ENCODE measurements around the gene PLXNA2. TPM values are rescaled to one million over a fixed set of nuclear protein-coding genes. Genes with fewer than 3 reads are reported as not detected.

Gene PLXNA2, protein sequence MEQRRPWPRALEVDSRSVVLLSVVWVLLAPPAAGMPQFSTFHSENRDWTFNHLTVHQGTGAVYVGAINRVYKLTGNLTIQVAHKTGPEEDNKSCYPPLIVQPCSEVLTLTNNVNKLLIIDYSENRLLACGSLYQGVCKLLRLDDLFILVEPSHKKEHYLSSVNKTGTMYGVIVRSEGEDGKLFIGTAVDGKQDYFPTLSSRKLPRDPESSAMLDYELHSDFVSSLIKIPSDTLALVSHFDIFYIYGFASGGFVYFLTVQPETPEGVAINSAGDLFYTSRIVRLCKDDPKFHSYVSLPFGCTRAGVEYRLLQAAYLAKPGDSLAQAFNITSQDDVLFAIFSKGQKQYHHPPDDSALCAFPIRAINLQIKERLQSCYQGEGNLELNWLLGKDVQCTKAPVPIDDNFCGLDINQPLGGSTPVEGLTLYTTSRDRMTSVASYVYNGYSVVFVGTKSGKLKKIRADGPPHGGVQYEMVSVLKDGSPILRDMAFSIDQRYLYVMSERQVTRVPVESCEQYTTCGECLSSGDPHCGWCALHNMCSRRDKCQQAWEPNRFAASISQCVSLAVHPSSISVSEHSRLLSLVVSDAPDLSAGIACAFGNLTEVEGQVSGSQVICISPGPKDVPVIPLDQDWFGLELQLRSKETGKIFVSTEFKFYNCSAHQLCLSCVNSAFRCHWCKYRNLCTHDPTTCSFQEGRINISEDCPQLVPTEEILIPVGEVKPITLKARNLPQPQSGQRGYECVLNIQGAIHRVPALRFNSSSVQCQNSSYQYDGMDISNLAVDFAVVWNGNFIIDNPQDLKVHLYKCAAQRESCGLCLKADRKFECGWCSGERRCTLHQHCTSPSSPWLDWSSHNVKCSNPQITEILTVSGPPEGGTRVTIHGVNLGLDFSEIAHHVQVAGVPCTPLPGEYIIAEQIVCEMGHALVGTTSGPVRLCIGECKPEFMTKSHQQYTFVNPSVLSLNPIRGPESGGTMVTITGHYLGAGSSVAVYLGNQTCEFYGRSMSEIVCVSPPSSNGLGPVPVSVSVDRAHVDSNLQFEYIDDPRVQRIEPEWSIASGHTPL (N-terminal part only)
- 1 to 10 TPM; 2.0 to 2.1 TPM for total RNA-seq

DNA sequence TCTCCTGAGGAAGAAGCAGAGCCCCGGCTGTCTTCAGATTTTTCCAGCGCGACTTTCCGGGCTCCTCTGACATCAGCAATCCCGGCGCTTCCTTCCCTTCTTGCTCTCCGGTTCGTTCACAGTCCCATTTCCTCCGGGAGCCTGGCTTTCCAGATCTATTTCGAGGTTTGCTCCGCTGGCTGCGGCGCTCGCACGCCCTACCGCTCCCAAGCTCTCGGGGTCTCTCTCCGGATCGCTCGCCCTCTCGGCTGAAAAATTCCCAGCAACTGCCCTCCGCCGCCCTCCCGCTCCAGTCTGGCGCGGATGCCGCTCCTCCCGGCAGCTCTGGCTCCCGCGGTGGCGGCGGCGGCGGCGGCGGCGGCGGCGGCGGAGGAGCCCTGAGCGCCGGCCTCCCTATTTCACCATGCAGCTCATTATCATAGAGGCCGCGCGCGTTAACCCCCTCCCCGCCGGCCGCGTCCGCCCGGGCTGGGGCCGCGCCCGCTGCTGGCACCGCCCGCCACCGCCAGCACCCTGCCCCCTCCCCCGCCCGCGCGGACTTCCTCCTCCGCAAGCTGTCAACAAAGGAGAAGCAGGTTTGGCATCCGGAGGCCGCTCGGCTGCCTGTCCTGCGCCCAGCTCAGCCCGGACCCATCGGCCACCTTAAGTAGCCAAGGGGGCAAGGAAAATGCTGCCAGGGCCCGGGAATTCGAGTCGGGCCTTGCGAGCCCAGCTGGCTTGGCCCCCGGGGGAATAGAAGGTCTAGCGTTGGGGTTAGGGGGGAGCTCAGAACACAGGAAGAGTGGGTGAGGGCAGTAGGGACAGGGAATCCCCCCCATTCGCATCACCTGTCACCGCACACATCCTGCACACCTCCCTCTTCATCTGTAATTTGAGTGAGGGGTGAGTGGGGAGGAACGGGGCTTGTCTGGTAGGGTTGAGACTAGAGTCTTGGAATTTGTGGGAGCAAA, at the start of gene PLXNA2:
Gene PLXNA2 (minus strand): TSS at position 418 of the 950 bp plus-strand sequence. CDS start 26,462 bp downstream, outside the sequence.
- Mint-ChIP-seq H3K9me3 (no peaks in the 10 kb centered on the region), H3K36me3 (no peaks in the 10 kb centered on the region), H3K4me1 (peaks cover 12% of the 10 kb centered on the region), H3K27me3 (peaks cover 48% of the 10 kb centered on the region), H3K27ac (peak within 1 kb of the TSS; percentile 56), H3K4me3 (peak within 1 kb of the TSS; percentile 80)
- peak; percentile 74 for ATAC-seq (ENCODE audit: low read depth)
- POLR2A ChIA-PET: interaction anchor here (0.6 to 1.6 kb wide), 3 partner anchors 150 to 222 kb away, joined by 3 to 10 read pairs (median 3); no protein-coding TSS in a partner anchor
- DNase-seq: peak; percentile 74

DNA sequence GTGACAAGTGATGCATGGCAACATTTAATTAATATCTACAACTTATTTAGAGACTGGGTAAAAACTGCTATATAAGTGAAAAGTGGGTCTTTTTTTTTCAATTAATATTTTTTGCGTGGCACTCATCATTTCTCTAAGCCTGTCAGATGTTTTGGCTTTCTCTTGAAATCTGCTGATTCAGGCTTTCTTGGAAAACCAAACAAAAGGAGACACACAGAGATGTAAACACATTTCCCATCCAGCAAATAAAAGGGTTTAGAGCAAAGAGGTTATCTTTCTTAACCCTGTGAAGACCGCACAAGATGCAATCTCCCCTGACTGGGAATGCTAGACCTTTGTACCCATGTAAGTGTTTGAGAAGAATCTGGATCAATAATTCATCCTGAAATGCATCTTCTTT, 48.7 kb upstream of the PLXNA2 start:
- no peaks in the 10 kb centered on the region for H3K36me3 Mint-ChIP-seq

GRCh38 chr1:208291923-208292711, 47.9 kb upstream of the PLXNA2 start:
- Mint-ChIP-seq H3K4me3 (no peak overlapping the region), H3K27ac (no peak overlapping the region)
- POLR2A ChIA-PET: no interaction called here

More for the DNA sequence above, 48.7 kb upstream of the PLXNA2 start:
- Mint-ChIP-seq H3K9me3 (no peaks in the 10 kb centered on the region), H3K4me3 (no peak overlapping the region), H3K27me3 (peaks cover 24% of the 10 kb centered on the region), H3K27ac (no peak overlapping the region), H3K4me1 (peaks cover 5% of the 10 kb centered on the region)
- ATAC-seq (ENCODE audit: low read depth) (no peak), DNase-seq (no peak)
- POLR2A ChIA-PET: no interaction called here

GRCh38 chr1:208291129-208291528, 46.9 kb upstream of the PLXNA2 start:
- H3K27ac Mint-ChIP-seq: no peak overlapping the region
- H3K4me3 Mint-ChIP-seq: no peak overlapping the region
- H3K36me3 Mint-ChIP-seq: no peaks in the 10 kb centered on the region
- ATAC-seq (ENCODE audit: low read depth) (no peak), DNase-seq (no peak)
- H3K27me3 Mint-ChIP-seq: peaks cover 26% of the 10 kb centered on the region
- POLR2A ChIA-PET: no interaction called here
- peaks cover 5% of the 10 kb centered on the region for H3K4me1 Mint-ChIP-seq
- H3K9me3 Mint-ChIP-seq: no peaks in the 10 kb centered on the region

More at GRCh38 chr1:208291923-208292711, 47.9 kb upstream of the PLXNA2 start:
- peaks cover 26% of the 10 kb centered on the region for H3K27me3 Mint-ChIP-seq
- H3K9me3 Mint-ChIP-seq: no peaks in the 10 kb centered on the region
- DNase-seq (no peak), ATAC-seq (ENCODE audit: low read depth) (no peak)
- no peaks in the 10 kb centered on the region for H3K36me3 Mint-ChIP-seq
- H3K4me1 Mint-ChIP-seq: peaks cover 5% of the 10 kb centered on the region

DNA sequence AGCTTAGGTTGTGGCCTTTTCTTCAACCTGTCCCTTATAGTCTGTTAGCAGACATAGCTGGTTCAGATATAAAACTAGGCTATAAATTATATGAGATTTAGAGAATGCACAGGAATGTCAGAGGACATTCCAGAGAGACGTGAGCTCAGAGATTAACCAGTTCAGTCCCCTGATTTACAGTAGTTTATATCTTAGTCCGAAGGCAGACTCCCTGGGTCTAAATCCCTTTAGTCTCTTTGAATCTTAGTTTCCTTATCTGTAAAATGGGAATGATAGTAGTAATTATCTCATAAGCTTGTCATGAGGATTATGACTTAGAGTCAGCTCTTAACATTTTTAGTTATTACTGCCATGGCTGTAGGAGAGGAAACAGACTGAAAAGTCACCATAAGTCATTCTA, 45.5 kb upstream of the PLXNA2 start:
- Mint-ChIP-seq H3K9me3 (no peaks in the 10 kb centered on the region), H3K27me3 (peaks cover 24% of the 10 kb centered on the region), H3K4me3 (no peak overlapping the region), H3K36me3 (no peaks in the 10 kb centered on the region), H3K27ac (no peak overlapping the region), H3K4me1 (peaks cover 5% of the 10 kb centered on the region)
- POLR2A ChIA-PET: no interaction called here
- ATAC-seq (ENCODE audit: low read depth) (no peak), DNase-seq (no peak)

DNA sequence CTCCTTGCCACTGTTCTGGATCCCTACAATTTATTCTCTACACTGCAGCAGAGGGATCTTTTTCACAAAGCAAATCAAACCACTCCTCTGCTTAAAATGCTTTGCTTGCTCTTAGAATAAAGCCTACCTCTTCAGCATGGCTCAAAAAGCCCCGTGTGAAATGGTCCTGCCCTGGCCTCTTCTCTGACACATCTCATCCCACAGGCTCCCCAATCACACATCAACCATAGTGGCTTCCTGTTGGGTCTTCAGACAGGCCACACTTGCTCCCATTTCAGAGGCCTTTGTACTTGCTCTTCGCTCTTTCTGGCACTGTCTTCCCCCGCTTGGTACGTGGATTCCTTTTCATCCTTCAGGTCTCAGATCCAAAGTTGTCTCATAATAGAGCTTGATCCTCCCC, 44.3 kb upstream of the PLXNA2 start:
- H3K36me3 Mint-ChIP-seq: no peaks in the 10 kb centered on the region
- POLR2A ChIA-PET: no interaction called here
- no peak overlapping the region for H3K27ac Mint-ChIP-seq
- H3K4me1 Mint-ChIP-seq: peaks cover 5% of the 10 kb centered on the region
- no peaks in the 10 kb centered on the region for H3K9me3 Mint-ChIP-seq
- peaks cover 18% of the 10 kb centered on the region for H3K27me3 Mint-ChIP-seq
- DNase-seq (no peak), ATAC-seq (ENCODE audit: low read depth) (no peak)
- no peak overlapping the region for H3K4me3 Mint-ChIP-seq

- POLR2A ChIA-PET: no interaction called here
- no peak overlapping the region for H3K27ac Mint-ChIP-seq
- peaks cover 38% of the 10 kb centered on the region for H3K27me3 Mint-ChIP-seq
- no peaks in the 10 kb centered on the region for H3K4me1 Mint-ChIP-seq
- no peak for ATAC-seq (ENCODE audit: low read depth)
- DNase-seq: no peak
- H3K9me3 Mint-ChIP-seq: no peaks in the 10 kb centered on the region
- H3K4me3 Mint-ChIP-seq: no peak overlapping the region
- no peaks in the 10 kb centered on the region for H3K36me3 Mint-ChIP-seq
Measured at GRCh38 chr1:208280681-208281450, 36.7 kb upstream of the PLXNA2 start.

DNA sequence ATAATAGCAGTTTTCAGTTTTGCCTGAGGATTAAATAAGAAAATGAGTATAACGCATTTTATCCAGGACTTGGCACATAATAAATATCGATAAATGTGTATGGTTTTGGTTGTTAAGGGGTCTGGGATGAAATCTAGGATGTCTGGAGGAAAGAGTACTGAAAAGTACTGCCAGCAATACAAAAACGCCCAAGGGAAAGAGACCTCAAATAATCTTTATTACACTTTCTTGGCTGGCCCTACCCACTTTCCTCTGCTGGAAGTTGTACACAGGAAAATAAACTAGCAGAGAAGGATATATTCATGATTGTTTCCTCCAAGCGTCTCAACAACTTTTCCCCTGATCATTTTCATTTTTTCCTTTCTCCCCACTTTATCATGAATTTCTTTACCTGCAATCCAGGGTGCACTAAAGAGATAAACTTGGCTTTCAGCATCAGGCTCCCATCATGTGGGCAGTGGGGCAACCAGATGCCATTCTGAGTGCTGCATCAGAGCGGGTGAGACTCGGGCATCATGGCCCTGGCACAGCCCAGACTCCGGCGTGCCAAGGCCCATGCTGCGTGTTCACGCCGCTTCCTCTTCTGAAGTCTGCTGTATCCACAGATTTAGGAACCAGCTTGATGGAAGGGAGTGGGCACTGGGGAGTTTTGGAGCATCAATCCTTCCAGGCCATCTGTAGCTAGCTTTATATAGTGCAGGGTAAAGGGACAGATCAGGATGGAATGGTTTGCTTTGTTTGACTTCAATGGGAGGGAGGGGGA, 35.8 kb upstream of the PLXNA2 start:
- no peaks in the 10 kb centered on the region for H3K36me3 Mint-ChIP-seq
- no peak for ATAC-seq (ENCODE audit: low read depth)
- no peak overlapping the region for H3K4me3 Mint-ChIP-seq
- POLR2A ChIA-PET: no interaction called here
- H3K9me3 Mint-ChIP-seq: no peaks in the 10 kb centered on the region
- DNase-seq: no peak
- H3K27ac Mint-ChIP-seq: no peak overlapping the region
- H3K4me1 Mint-ChIP-seq: no peaks in the 10 kb centered on the region
- peaks cover 36% of the 10 kb centered on the region for H3K27me3 Mint-ChIP-seq

GRCh38 chr1:208278638-208279037, 34.5 kb upstream of the PLXNA2 start:
- no peak for ATAC-seq (ENCODE audit: low read depth)

DNA sequence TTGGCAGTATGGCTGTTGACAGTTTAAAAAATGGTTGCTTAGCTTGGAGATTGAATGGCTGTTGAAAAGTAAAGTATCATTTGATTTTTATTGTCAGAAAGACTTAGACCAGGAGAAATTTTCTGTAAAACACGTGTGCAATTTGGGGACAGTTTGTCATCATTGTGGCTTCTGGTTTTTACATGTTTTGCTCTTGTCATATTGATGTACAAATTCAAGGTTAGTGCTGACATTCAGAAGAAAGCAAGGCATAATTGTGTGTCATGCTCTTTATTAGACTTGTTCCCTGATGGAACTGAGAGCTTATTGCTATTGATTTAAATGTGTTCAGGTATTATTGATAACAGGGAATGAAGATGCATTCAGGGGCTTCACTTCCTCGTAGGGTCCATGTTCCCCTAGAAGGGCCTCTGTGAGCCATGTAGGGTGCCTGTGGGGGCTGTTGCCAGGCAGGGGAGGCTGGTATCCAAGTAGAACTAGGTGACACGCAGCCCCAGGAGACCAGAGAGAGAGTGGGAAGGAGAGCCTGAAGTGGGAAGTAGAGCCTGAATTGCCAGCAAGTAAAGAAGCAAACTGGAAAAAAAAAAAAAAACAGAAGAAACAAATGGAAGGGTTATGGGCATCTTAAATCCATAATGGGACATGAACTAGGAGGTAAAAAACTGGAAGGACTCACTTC, 32.7 kb upstream of the PLXNA2 start:
- Mint-ChIP-seq H3K36me3 (no peaks in the 10 kb centered on the region), H3K4me3 (no peak overlapping the region), H3K4me1 (no peaks in the 10 kb centered on the region), H3K9me3 (no peaks in the 10 kb centered on the region), H3K27ac (no peak overlapping the region), H3K27me3 (peaks cover 31% of the 10 kb centered on the region)
- no peak for DNase-seq
- POLR2A ChIA-PET: no interaction called here
- no peak for ATAC-seq (ENCODE audit: low read depth)

More at GRCh38 chr1:208278638-208279037, 34.5 kb upstream of the PLXNA2 start:
- POLR2A ChIA-PET: no interaction called here
- Mint-ChIP-seq H3K27ac (no peak overlapping the region), H3K4me1 (no peaks in the 10 kb centered on the region), H3K36me3 (no peaks in the 10 kb centered on the region), H3K4me3 (no peak overlapping the region), H3K9me3 (no peaks in the 10 kb centered on the region), H3K27me3 (peaks cover 34% of the 10 kb centered on the region)
- no peak for DNase-seq

DNA sequence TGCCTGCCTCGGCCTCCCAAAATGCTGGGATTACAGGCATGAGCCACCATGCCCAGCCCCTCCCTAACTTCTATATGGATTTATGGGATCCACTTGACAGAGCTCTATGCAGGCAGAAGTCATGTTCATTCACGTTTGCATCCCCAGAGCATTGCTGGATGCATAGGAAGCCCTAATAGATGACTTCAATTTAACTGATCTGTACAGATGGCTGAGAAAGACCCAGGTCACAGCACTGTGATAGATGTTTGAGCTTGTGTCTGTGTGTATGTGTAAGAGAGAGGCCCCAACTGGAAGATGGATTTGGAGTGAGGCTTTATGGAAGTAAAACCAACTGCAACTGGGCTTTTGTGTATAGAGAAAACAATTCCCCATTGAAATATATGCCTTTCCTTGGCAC, 30.9 kb upstream of the PLXNA2 start:
- no peaks in the 10 kb centered on the region for H3K36me3 Mint-ChIP-seq
- POLR2A ChIA-PET: no interaction called here
- H3K4me3 Mint-ChIP-seq: no peak overlapping the region
- ATAC-seq (ENCODE audit: low read depth) (no peak), DNase-seq (no peak)
- no peaks in the 10 kb centered on the region for H3K4me1 Mint-ChIP-seq
- H3K27ac Mint-ChIP-seq: no peak overlapping the region
- peaks cover 35% of the 10 kb centered on the region for H3K27me3 Mint-ChIP-seq
- no peaks in the 10 kb centered on the region for H3K9me3 Mint-ChIP-seq
